Measurements from ENCODE around the gene ADARB2. TPM values are rescaled to one million over a fixed set of nuclear protein-coding genes. Genes with fewer than 3 reads are reported as not detected.

The ADARB2 gene
- total RNA-seq, 1 donor from 2014 or later, result 1.2 TPM

DNA sequence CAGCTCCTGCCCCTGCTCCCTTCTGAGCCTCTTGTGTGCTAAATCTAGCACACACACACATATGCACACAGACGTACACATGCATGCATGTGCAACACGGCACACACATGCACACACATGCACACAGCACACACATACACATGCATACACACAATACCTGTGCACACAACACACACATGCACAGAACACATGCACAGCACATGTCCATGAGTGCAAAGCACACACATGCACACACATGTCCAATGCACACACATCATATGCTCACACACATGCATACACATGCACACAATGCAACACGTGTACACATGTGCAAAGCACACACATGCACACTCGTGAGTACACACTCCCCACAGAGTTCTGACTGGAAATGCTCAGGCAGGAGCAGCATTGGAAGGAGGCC, 566.1 kb downstream of the ADARB2 start:
- no peak overlapping the region for H3K27ac ChIP-seq
- no peak for ATAC-seq
- no peaks in the 10 kb centered on the region for H3K9me3 ChIP-seq
- no peaks in the 10 kb centered on the region for H3K4me1 ChIP-seq
- TF ChIP-seq, protein P1, sequence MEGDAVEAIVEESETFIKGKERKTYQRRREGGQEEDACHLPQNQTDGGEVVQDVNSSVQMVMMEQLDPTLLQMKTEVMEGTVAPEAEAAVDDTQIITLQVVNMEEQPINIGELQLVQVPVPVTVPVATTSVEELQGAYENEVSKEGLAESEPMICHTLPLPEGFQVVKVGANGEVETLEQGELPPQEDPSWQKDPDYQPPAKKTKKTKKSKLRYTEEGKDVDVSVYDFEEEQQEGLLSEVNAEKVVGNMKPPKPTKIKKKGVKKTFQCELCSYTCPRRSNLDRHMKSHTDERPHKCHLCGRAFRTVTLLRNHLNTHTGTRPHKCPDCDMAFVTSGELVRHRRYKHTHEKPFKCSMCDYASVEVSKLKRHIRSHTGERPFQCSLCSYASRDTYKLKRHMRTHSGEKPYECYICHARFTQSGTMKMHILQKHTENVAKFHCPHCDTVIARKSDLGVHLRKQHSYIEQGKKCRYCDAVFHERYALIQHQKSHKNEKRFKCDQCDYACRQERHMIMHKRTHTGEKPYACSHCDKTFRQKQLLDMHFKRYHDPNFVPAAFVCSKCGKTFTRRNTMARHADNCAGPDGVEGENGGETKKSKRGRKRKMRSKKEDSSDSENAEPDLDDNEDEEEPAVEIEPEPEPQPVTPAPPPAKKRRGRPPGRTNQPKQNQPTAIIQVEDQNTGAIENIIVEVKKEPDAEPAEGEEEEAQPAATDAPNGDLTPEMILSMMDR (IDR thresholded peaks at IDR 0.05), result no peak
- intact Hi-C loops (cut with DNase I), result no loop called here
- H3K36me3 ChIP-seq, result no peaks in the 10 kb centered on the region
- DNase-seq, result no peak
- H3K27me3 ChIP-seq, result no peaks in the 10 kb centered on the region
- H3K4me3 ChIP-seq, result no peak overlapping the region

DNA sequence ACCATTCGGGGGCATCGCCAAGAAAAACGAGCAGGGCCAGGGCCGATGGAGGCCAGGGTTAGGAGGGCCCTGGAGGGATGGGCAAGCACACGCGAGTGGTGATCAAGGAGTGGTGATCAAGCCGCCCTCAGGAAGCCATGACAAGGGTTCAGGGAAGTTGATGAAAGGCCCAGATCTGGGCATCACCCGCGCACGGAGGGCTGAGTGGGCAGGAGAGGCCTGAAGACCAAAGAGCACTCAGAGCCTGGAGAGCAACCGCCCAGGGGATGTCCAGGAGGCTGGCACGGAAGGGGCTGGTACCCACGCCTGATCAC, 566.5 kb downstream of the ADARB2 start:
- intact Hi-C loops (cut with DNase I), result no loop called here
- TF ChIP-seq, protein P1 (IDR thresholded peaks at IDR 0.05), result no peak
- Histone ChIP-seq H3K27me3 (no peaks in the 10 kb centered on the region), H3K36me3 (no peaks in the 10 kb centered on the region), H3K4me1 (no peaks in the 10 kb centered on the region), H3K4me3 (no peak overlapping the region), H3K9me3 (no peaks in the 10 kb centered on the region), H3K27ac (no peak overlapping the region)
- DNase-seq (peak; percentile 31), ATAC-seq (no peak)

DNA sequence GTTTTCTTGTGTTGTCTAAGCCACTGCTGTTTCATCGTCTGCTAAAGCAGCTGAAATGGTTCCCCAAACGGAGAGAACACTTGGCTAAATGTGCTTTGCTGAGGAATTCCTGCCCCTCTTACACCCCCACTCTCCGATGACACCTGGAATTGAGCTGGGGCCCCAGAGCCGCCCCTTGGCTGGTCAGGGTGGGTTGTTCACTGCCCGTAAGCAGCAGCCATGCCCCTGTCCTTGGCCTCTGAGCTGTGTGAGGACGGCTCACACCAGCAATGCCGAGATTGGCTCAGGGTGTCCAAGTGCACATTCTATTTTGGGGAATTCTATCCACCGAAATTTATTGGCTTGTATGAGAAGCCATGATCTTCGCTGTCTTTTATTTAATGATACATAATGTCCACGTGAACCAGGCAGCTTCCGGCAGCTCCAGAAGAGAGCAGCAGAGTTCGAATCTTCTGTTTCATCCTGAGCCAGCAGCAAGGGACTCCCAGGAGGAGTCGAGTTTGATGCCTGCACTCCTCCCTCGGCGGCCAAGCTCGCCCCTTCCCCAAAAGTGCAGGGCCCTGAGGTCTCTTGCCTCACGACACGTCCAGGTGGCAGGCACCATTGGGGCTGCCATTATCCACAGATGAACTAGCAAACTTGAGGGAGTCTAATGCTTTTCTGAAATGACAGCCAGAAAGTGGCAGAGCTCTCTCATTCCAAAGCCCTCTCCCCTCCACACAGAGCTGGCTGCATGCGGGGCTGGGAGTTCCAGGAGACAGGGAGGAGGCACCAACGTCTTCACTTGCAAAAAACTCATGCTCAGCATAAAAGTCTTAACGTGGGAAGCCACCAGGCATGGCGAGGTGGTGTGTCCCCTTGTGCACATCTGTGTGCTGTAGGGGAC, 567.1 kb downstream of the ADARB2 start:
- intact Hi-C loops (cut with DNase I), result no loop called here
- Histone ChIP-seq H3K27me3 (no peaks in the 10 kb centered on the region), H3K4me3 (no peak overlapping the region), H3K4me1 (no peaks in the 10 kb centered on the region), H3K27ac (no peak overlapping the region), H3K36me3 (no peaks in the 10 kb centered on the region), H3K9me3 (no peaks in the 10 kb centered on the region)
- TF ChIP-seq, protein P1 (IDR thresholded peaks at IDR 0.05), result no peak
- DNase-seq (peak; percentile 48), ATAC-seq (no peak)

DNA sequence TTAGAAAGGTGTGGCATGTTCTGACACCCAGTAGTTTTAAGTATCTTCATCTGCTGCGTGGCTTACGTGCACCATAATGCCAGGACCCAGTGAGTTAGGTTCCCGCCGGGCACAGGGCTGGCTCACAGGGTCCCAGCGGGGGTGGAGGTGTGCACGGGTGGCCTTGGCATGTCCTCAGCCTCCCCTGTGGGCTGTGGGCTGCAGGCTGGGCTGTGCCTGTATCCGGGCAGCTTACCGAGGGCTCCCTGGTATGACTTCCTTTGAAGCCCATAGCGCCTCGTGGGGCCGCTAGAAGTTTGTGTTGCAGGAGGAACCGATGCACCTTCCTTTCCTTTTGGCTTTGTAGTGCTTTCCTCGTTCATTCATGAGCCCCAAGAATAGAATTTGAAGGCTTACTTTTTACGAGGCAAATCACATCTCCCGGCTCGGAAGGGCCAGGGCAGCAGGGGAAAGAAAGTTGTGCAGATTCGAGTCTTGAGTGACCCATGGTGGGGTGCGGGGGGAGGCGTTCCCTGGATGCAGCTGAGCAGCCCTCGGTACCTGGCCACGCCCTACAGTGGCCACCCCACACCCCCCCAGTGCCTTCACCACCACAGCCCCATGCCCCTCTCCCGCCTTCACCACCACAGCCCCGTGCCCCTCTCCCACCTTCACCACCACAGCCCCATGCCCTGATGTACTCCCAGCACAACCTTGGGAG, 568.0 kb downstream of the ADARB2 start:
- DNase-seq (peak; percentile 35), ATAC-seq (no peak)
- H3K9me3 ChIP-seq, result no peaks in the 10 kb centered on the region
- no peaks in the 10 kb centered on the region for H3K4me1 ChIP-seq
- H3K36me3 ChIP-seq, result no peaks in the 10 kb centered on the region
- H3K27ac ChIP-seq, result no peak overlapping the region
- TF ChIP-seq, protein P1 (IDR thresholded peaks at IDR 0.05), result no peak
- H3K27me3 ChIP-seq, result no peaks in the 10 kb centered on the region
- H3K4me3 ChIP-seq, result no peak overlapping the region
- intact Hi-C loops (cut with DNase I), result no loop called here

DNA sequence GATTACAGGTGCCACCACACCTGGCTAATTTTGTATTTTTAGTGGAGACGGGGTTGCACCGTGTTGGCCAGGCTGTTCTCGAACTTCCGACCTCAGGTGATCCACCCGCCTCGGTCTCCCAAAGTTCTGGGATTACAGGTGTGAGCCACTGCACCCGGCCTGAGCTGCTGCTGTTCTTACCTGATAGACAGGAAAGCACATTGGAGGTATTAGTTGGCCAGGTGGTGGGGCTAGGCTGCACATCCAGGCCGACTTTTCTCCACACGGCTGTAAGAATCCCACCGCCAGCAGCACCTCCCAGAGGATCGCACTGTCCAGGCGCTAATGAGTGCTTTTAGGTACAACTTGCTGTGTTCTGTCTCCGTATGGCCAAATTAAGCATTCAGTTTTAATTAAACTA, 568.6 kb downstream of the ADARB2 start:
- TF ChIP-seq, protein P1 (IDR thresholded peaks at IDR 0.05), result no peak
- no peak overlapping the region for H3K4me3 ChIP-seq
- DNase-seq, result peak; percentile 25
- H3K27me3 ChIP-seq, result no peaks in the 10 kb centered on the region
- H3K27ac ChIP-seq, result no peak overlapping the region
- intact Hi-C loops (cut with DNase I), result no loop called here
- no peaks in the 10 kb centered on the region for H3K9me3 ChIP-seq
- H3K36me3 ChIP-seq, result no peaks in the 10 kb centered on the region
- no peaks in the 10 kb centered on the region for H3K4me1 ChIP-seq
- no peak for ATAC-seq
